CD4-positive, alpha-beta memory T cell (primary cell): Measurements from ENCODE around the gene HAPSTR1. TPM values are rescaled to one million over a fixed set of nuclear protein-coding genes. Genes with fewer than 3 reads are reported as not detected.
"Not testable (repeated sequence)": the region's sequence is repeated elsewhere in the genome, so short reads cannot be mapped to it uniquely, and the experiment has no call there.

Source experiments
- CTCF ChIA-PET: fragments of 350-600 bp; sonication (Branson Sonifier 250); formaldehyde crosslinking; loops from one replicate; lab custom pipeline; 2021; ENCODE audit warnings: inconsistent platforms; ENCODE audit not compliant: partially characterized antibody; lab: Charles Lee
- POLR2A ChIA-PET: fragments of 350-600 bp; sonication (Branson Sonifier 250); formaldehyde crosslinking; loops from one replicate; lab custom pipeline; 2021; ENCODE audit not compliant: partially characterized antibody; lab: Charles Lee
- DNase-seq, 5 donors: peaks; one replicate each; pipeline versions ENCODE4 v3.0.0 to v3.0.0-alpha.2; 2020 to 2022; ENCODE audit warnings: mixed read lengths in 1 of 5
- H3K27ac ChIP-seq: one replicate; pipeline ENCODE4 v1.7.0; 2013; ENCODE audit warnings: low read depth, low read length
- H3K27me3 ChIP-seq: 2 replicates; pipeline ENCODE4 v1.7.0; 2013; ENCODE audit warnings: mild to moderate bottlenecking, low read length, moderate library complexity; ENCODE audit not compliant: insufficient read depth
- H3K36me3 ChIP-seq: 2 replicates; pipeline ENCODE4 v1.7.0; 2013; ENCODE audit warnings: mild to moderate bottlenecking, low read length, moderate library complexity; ENCODE audit not compliant: insufficient read depth
- H3K4me1 ChIP-seq: 2 replicates; pipeline ENCODE4 v1.7.0; 2013; ENCODE audit warnings: mild to moderate bottlenecking, low read length, moderate library complexity; ENCODE audit not compliant: insufficient read depth
- H3K4me3 ChIP-seq, 2 donors: one replicate each; pipeline ENCODE4 v1.7.0; 2013; ENCODE audit warnings: low read length in 2 of 2, mild to moderate bottlenecking in 1 of 2
- H3K9me3 ChIP-seq, 2 donors: one replicate each; pipeline ENCODE4 v1.7.0; 2013; ENCODE audit warnings: low read length in 2 of 2, control low read depth in 1 of 2; ENCODE audit not compliant: control insufficient read depth in 1 of 2
- H3K27ac Mint-ChIP-seq, 7 donors: one replicate each; pipeline ENCODE4 v1.8.0; 2020 to 2021; ENCODE audit warnings: mixed read lengths in 7 of 7, mild to moderate bottlenecking in 6 of 7, inconsistent platforms in 3 of 7, moderate library complexity in 3 of 7
- H3K27me3 Mint-ChIP-seq, 2 donors: one replicate each; pipeline ENCODE4 v1.8.0; 2020 to 2021; ENCODE audit warnings: mixed read lengths in 2 of 2
- H3K36me3 Mint-ChIP-seq, 2 donors: one replicate each; pipeline ENCODE4 v1.8.0; 2020 to 2021; ENCODE audit warnings: mixed read lengths in 2 of 2, inconsistent platforms in 1 of 2, mild to moderate bottlenecking in 1 of 2
- H3K4me1 Mint-ChIP-seq, 4 donors: one replicate each; pipeline ENCODE4 v1.8.0; 2020 to 2021; ENCODE audit warnings: mixed read lengths in 4 of 4, mild to moderate bottlenecking in 1 of 4
- H3K4me3 Mint-ChIP-seq, 8 donors: one replicate each; pipeline ENCODE4 v1.8.0; 2020 to 2021; ENCODE audit warnings: mixed read lengths in 8 of 8, mild to moderate bottlenecking in 7 of 8, moderate library complexity in 6 of 8, inconsistent platforms in 3 of 8
- H3K9me3 Mint-ChIP-seq, 8 donors: one replicate each; pipeline ENCODE4 v1.8.0; 2020 to 2021; ENCODE audit warnings: mixed read lengths in 8 of 8, mild to moderate bottlenecking in 5 of 8, inconsistent platforms in 3 of 8, moderate library complexity in 1 of 8
- intact Hi-C: fragments of 100-400 bp; cut with micrococcal nuclease; formaldehyde crosslinking; loops from one replicate; pipeline ENCODE4 v1.15.1; 2023
- polyA plus RNA-seq, 2 donors: library from polyadenylated mRNA; unstranded; fragments of 300-500 nt; fragmentation: Illumina TruSeq; gene quantifications; one replicate each; pipeline ENCODE4 v1.2.3, GENCODE V29; 2021
- total RNA-seq, 2 experiments: library from RNA; stranded (reverse); gene quantifications; one replicate each; pipeline ENCODE4 v1.2.3, GENCODE V29; 2021

HAPSTR1 gene
- total and polyA plus RNA-seq, 4 experiments from 2014 or later, result 7.2 to 90.5 (median 55.4) TPM

DNA sequence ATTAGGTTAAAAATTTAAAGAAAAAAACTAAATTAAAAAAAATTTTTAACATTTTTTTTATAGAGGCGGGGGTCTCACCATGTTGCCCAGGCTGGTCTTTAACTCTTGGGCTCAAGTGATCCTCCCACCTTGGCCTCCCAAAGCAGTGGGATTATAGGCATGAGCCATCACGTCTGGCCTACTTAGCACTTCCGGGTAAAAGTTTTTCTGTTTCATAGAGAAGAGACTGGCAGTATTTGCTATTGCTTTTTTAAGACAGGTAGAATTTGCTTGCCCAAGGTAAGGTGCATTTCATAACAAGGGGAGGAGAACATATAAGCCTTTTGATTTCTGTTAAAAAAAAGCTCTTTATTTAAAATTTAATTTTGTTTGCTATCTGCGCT lies 12.0 kb upstream of the HAPSTR1 start:
- DNase-seq, result no peak
- Mint-ChIP-seq H3K27me3 (peaks cover 0 to 1% of the 10 kb centered on the region in 2 donors), H3K36me3 (peaks cover 0 to 12% of the 10 kb centered on the region in 2 donors), H3K27ac (peak overlapping the region in 1 of 7 donors; percentile 10), H3K4me1 (peaks cover 11 to 17% (median 13%) of the 10 kb centered on the region in 4 donors), H3K4me3 (no peak overlapping the region), H3K9me3 (peaks cover 0 to 18% (median 7%) of the 10 kb centered on the region in 8 donors)
- no peaks in the 10 kb centered on the region for H3K27me3 ChIP-seq
- ChIA-PET CTCF (no interaction called here), POLR2A (interaction anchor here (0.9 to 6.9 kb wide), 4 partner anchors 9 to 211 kb away, joined by 3 to 75 read pairs (median 4); partner anchors contain the start of genes CARHSP1 and HAPSTR1)
- no peaks in the 10 kb centered on the region for H3K9me3 ChIP-seq
- no peaks in the 10 kb centered on the region for H3K36me3 ChIP-seq
- H3K4me3 ChIP-seq, result no peak overlapping the region
- intact Hi-C loops, result loop anchor here (1.0 kb wide), 1 partner anchor 12 kb away; the partner anchor contains the start of gene HAPSTR1
- peaks cover 7% of the 10 kb centered on the region for H3K4me1 ChIP-seq
- H3K27ac ChIP-seq, result no peak overlapping the region

GRCh38 chr16:9081158-9081557 lies 10.3 kb upstream of the HAPSTR1 start:
- no peak for DNase-seq
- H3K36me3 Mint-ChIP-seq, result peaks cover 0 to 12% of the 10 kb centered on the region in 2 donors
- Histone ChIP-seq H3K27me3 (no peaks in the 10 kb centered on the region), H3K9me3 (no peaks in the 10 kb centered on the region), H3K36me3 (no peaks in the 10 kb centered on the region), H3K27ac (no peak overlapping the region), H3K4me1 (peaks cover 7% of the 10 kb centered on the region), H3K4me3 (no peak overlapping the region)
- ChIA-PET CTCF (no interaction called here), POLR2A (interaction anchor here (6.9 kb wide), 1 partner anchor 10 kb away, joined by 75 read pairs; the partner anchor contains the start of gene HAPSTR1)
- H3K27ac Mint-ChIP-seq, result peak overlapping the region in 2 of 7 donors; percentile 7 to 17
- intact Hi-C loops, result no loop called here
- peaks cover 11 to 17% (median 13%) of the 10 kb centered on the region in 4 donors for H3K4me1 Mint-ChIP-seq
- peaks cover 0 to 18% (median 7%) of the 10 kb centered on the region in 8 donors for H3K9me3 Mint-ChIP-seq
- H3K4me3 Mint-ChIP-seq, result no peak overlapping the region
- no peaks in the 10 kb centered on the region for H3K27me3 Mint-ChIP-seq

- Histone ChIP-seq H3K27ac (no peak overlapping the region), H3K27me3 (no peaks in the 10 kb centered on the region), H3K36me3 (no peaks in the 10 kb centered on the region), H3K4me3 (no peak overlapping the region), H3K4me1 (peaks cover 7% of the 10 kb centered on the region), H3K9me3 (no peaks in the 10 kb centered on the region)
- Mint-ChIP-seq H3K27ac (no peak overlapping the region), H3K36me3 (peaks cover 0 to 12% of the 10 kb centered on the region in 2 donors), H3K27me3 (no peaks in the 10 kb centered on the region), H3K9me3 (peaks cover 0 to 18% (median 7%) of the 10 kb centered on the region in 8 donors), H3K4me3 (no peak overlapping the region), H3K4me1 (peaks cover 11 to 17% (median 13%) of the 10 kb centered on the region in 4 donors)
- ChIA-PET CTCF (no interaction called here), POLR2A (interaction anchor here (6.9 kb wide), 1 partner anchor 9 kb away, joined by 75 read pairs; the partner anchor contains the start of gene HAPSTR1)
- intact Hi-C loops, result no loop called here
- no peak for DNase-seq
Observed at GRCh38 chr16:9081843-9082242, 9.6 kb upstream of the HAPSTR1 start.

- POLR2A ChIA-PET, result no interaction called here
- H3K9me3 ChIP-seq, result no peaks in the 10 kb centered on the region
- DNase-seq, result no peak
- no peaks in the 10 kb centered on the region for H3K27me3 Mint-ChIP-seq
- H3K36me3 Mint-ChIP-seq, result peaks cover 0 to 12% of the 10 kb centered on the region in 2 donors
- no peak overlapping the region for H3K4me3 ChIP-seq
- H3K4me1 Mint-ChIP-seq, result peaks cover 10 to 15% (median 12%) of the 10 kb centered on the region in 4 donors
- H3K4me1 ChIP-seq, result peaks cover 7% of the 10 kb centered on the region
- no peaks in the 10 kb centered on the region for H3K36me3 ChIP-seq
- H3K9me3 Mint-ChIP-seq, result peaks cover 0 to 18% (median 6%) of the 10 kb centered on the region in 8 donors
- intact Hi-C loops, result no loop called here
- peak overlapping the region in 1 of 7 donors; percentile 19 for H3K27ac Mint-ChIP-seq
- no peaks in the 10 kb centered on the region for H3K27me3 ChIP-seq
- CTCF ChIA-PET, result no interaction called here
- no peak overlapping the region for H3K27ac ChIP-seq
- no peak overlapping the region for H3K4me3 Mint-ChIP-seq
Observed at GRCh38 chr16:9082422-9082821, 9.0 kb upstream of the HAPSTR1 start.

DNA sequence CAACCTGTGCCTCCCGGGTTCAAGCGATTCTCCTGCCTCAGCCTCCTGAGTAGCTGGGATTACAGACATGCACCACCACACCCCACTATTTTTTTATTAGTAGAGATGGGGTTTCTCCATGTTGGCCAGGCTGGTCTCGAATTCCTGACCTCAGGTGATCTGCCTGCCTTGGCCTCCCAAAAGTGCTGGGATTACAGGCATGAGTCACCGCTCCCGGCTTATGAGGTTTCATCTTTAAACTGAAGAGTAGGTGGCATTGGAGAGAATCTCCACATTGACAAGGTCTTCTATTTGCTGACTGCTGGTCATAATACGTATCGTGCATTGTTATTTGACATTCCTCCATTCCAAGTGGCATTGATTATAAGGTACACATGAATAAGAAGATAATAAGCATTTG lies 3.7 kb upstream of the HAPSTR1 start:
- H3K27me3 ChIP-seq, H3K27ac Mint-ChIP-seq, intact Hi-C loops, DNase-seq, H3K27ac ChIP-seq, H3K4me3 Mint-ChIP-seq, H3K36me3 ChIP-seq, H3K9me3 Mint-ChIP-seq, H3K4me3 ChIP-seq, H3K27me3 Mint-ChIP-seq, H3K9me3 ChIP-seq, H3K36me3 Mint-ChIP-seq: not testable (repeated sequence)
- POLR2A ChIA-PET, result interaction anchor here (1.2 kb wide), 2 partner anchors 16 to 79 kb away, joined by 3 to 6 read pairs; no protein-coding TSS in a partner anchor
- H3K4me1 ChIP-seq, result peaks cover 10% of the 10 kb centered on the region
- peaks cover 5 to 18% (median 6%) of the 10 kb centered on the region in 4 donors for H3K4me1 Mint-ChIP-seq
- CTCF ChIA-PET, result interaction anchor here (1.6 kb wide), 1 partner anchor 51 kb away, joined by 4 read pairs; no protein-coding TSS in a partner anchor

- Histone ChIP-seq H3K36me3 (peaks cover 10% of the 10 kb centered on the region), H3K9me3 (no peaks in the 10 kb centered on the region), H3K27me3 (no peaks in the 10 kb centered on the region), H3K4me3 (no peak overlapping the region), H3K4me1 (peaks cover 19% of the 10 kb centered on the region), H3K27ac (no peak overlapping the region)
- intact Hi-C loops, result no loop called here
- CTCF ChIA-PET, result interaction anchor here (1.3 kb wide), 1 partner anchor 79 kb away, joined by 3 read pairs; no protein-coding TSS in a partner anchor
- POLR2A ChIA-PET, result interaction anchor here (0.7 to 1.2 kb wide), 2 partner anchors 10 to 15 kb away, joined by 3 read pairs; no protein-coding TSS in a partner anchor
- peak overlapping the region in 2 of 8 donors; percentile 6 to 35 for H3K4me3 Mint-ChIP-seq
- H3K36me3 Mint-ChIP-seq, result peaks cover 12 to 15% of the 10 kb centered on the region in 2 donors
- H3K9me3 Mint-ChIP-seq, result peaks cover 0 to 6% (median 0%) of the 10 kb centered on the region in 8 donors
- peaks cover 11 to 29% (median 16%) of the 10 kb centered on the region in 4 donors for H3K4me1 Mint-ChIP-seq
- no peak for DNase-seq
- no peak overlapping the region for H3K27ac Mint-ChIP-seq
- no peaks in the 10 kb centered on the region for H3K27me3 Mint-ChIP-seq
Observed at GRCh38 chr16:9088848-9089247, 2.6 kb upstream of the HAPSTR1 start.

- Histone ChIP-seq H3K9me3 (no peaks in the 10 kb centered on the region), H3K4me1 (peaks cover 27% of the 10 kb centered on the region), H3K4me3 (no peak overlapping the region), H3K36me3 (peaks cover 12% of the 10 kb centered on the region), H3K27me3 (no peaks in the 10 kb centered on the region), H3K27ac (no peak overlapping the region)
- Mint-ChIP-seq H3K4me1 (peaks cover 17 to 38% (median 23%) of the 10 kb centered on the region in 4 donors), H3K27me3 (no peaks in the 10 kb centered on the region), H3K4me3 (peak overlapping the region; percentile 75 to 87 (median 86)), H3K27ac (peak overlapping the region; percentile 71 to 96 (median 86)), H3K9me3 (peaks cover 0 to 6% (median 0%) of the 10 kb centered on the region in 8 donors), H3K36me3 (peaks cover 16 to 21% of the 10 kb centered on the region in 2 donors)
- POLR2A ChIA-PET, result interaction anchor here (0.6 to 3.9 kb wide), 3 partner anchors 11 to 292 kb away, joined by 4 to 75 read pairs (median 14); partner anchors contain the start of genes PMM2 and TMEM186
- intact Hi-C loops, result loop anchor here (2.0 to 10.0 kb wide), 4 partner anchors 38 to 1853 kb away; partner anchors contain the start of genes ATF7IP2, CLEC16A, DEXI and METTL22
- CTCF ChIA-PET, result interaction anchor here (1.0 to 1.3 kb wide), 2 partner anchors 55 to 80 kb away, joined by 3 read pairs; no protein-coding TSS in a partner anchor
- DNase-seq, result no peak
Observed at GRCh38 chr16:9089660-9090059, 1.8 kb upstream of the HAPSTR1 start.
